ENCODE data around the gene NOG.

- TF ChIP-seq CTCF (IDR thresholded peaks at IDR 0.05) = no peak
- no peak for TF ChIP-seq KDM1A (IDR thresholded peaks at IDR 0.05; ENCODE audit: low read depth)
Measured at GRCh38 chr17:56581635-56582627, 11.6 kb upstream of the NOG start.

All from A549 (cell line).